Measurements from ENCODE around the gene NPLOC4. TPM values are rescaled to one million over a fixed set of nuclear protein-coding genes. Genes with fewer than 3 reads are reported as not detected.
A peak's percentile ranks its signal among the peaks of the same experiment; 100 is the strongest.
"Not testable (repeated sequence)": the region's sequence is repeated elsewhere in the genome, so short reads cannot be mapped to it uniquely, and the experiment has no call there.

Gene NPLOC4
- polyA plus RNA-seq, 3 donors, result 51.7 to 55.7 (median 52.5) TPM

GRCh38 chr17:81538651-81539570, 98.0 kb downstream of the NPLOC4 start:
- DNase-seq (ENCODE audit: low read depth in 3 of 3, low spot score in 2 of 3), result no peak

- DNase-seq (ENCODE audit: low read depth in 3 of 3, low spot score in 2 of 3), result no peak
Observed at GRCh38 chr17:81537856-81538555, 98.9 kb downstream of the NPLOC4 start.

- DNase-seq (ENCODE audit: low read depth in 3 of 3, low spot score in 2 of 3), result peak in 1 of 3 donors; percentile 56
Observed at GRCh38 chr17:81537343-81537855, 99.5 kb downstream of the NPLOC4 start.

GRCh38 chr17:81536299-81537290, 100.3 kb downstream of the NPLOC4 start:
- DNase-seq (ENCODE audit: low read depth in 3 of 3, low spot score in 2 of 3), result no peak

- DNase-seq (ENCODE audit: low read depth in 3 of 3, low spot score in 2 of 3), result no peak
Observed at GRCh38 chr17:81535480-81536298, 101.2 kb downstream of the NPLOC4 start.

- no peak for DNase-seq (ENCODE audit: low read depth in 3 of 3, low spot score in 2 of 3)
Observed at GRCh38 chr17:81535007-81535328, 101.9 kb downstream of the NPLOC4 start.

- no peak for DNase-seq (ENCODE audit: low read depth in 3 of 3, low spot score in 2 of 3)
Observed at GRCh38 chr17:81534157-81535006, 102.5 kb downstream of the NPLOC4 start.

GRCh38 chr17:81533339-81534141, 103.4 kb downstream of the NPLOC4 start:
- no peak for DNase-seq (ENCODE audit: low read depth in 3 of 3, low spot score in 2 of 3)

GRCh38 chr17:81532490-81533287, 104.2 kb downstream of the NPLOC4 start:
- no peak for DNase-seq (ENCODE audit: low read depth in 3 of 3, low spot score in 2 of 3)

GRCh38 chr17:81531998-81532404, 104.9 kb downstream of the NPLOC4 start:
- not testable (repeated sequence) for DNase-seq (ENCODE audit: low read depth in 3 of 3, low spot score in 2 of 3)

GRCh38 chr17:81531013-81531412, 105.9 kb downstream of the NPLOC4 start:
- not testable (repeated sequence) for DNase-seq (ENCODE audit: low read depth in 3 of 3, low spot score in 2 of 3)

GRCh38 chr17:81529437-81529803, 107.5 kb downstream of the NPLOC4 start:
- DNase-seq (ENCODE audit: low read depth in 3 of 3, low spot score in 2 of 3), result no peak

- no peak for DNase-seq (ENCODE audit: low read depth in 3 of 3, low spot score in 2 of 3)
Observed at GRCh38 chr17:81528651-81529436, 108.1 kb downstream of the NPLOC4 start.

GRCh38 chr17:81528384-81528650, 108.6 kb downstream of the NPLOC4 start:
- no peak for DNase-seq (ENCODE audit: low read depth in 3 of 3, low spot score in 2 of 3)

- no peak for DNase-seq (ENCODE audit: low read depth in 3 of 3, low spot score in 2 of 3)
Observed at GRCh38 chr17:81527591-81528383, 109.1 kb downstream of the NPLOC4 start, which contains the start of gene FSCN2. TSS of gene FSCN2 (plus strand) at chr17:81528377. CDS start at chr17:81528532, 155 bp downstream.

All from right renal cortex interstitium (tissue), 3 donors.